NCI-H2196 treated with DMSO at 0.1 percent for 48 hours (cell line): ENCODE results near the gene AIG1.
"Not testable (repeated sequence)": the region's sequence is repeated elsewhere in the genome, so short reads cannot be mapped to it uniquely, and the experiment has no call there.

Experiments
- DNase-seq: peaks from one replicate; lab custom pipeline; 2025; ENCODE audit not compliant: unreplicated experiment; lab: John Stamatoyannopoulos, UW

AIG1 gene

DNA sequence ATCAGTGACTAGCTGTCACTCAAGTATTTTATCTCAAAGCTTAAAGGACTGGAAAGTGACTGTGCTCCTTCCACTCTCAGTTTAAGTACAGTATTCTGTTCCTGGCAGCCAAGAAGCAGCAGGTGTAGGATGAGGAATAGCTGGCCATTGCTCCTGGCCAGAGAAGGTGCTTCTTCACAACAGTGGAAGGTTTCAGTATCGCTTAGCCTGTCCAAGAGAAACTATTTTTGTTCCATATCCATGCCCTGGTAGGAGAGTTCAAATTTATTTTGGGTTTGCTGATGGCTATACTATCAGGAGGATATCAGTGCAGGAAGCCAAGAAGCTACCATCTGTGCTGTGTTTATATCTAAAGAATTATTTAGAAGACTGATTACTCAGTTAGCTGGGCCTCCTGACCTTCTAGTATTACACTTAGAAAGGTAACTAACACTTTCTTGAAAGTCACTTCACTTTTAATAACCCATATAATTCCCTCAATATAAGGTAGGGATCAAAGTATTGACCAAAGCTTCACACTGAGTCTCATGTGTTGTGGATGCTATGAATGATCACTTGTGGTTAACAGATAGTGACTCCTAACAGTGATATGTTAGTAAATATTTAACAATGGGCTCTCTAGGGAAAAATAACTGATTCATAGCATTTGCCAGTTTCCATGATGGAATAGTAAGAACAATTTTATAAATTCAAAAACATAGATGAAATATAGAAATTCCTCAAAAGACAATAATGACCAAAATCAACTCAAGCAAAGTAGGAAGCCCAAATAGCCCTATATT, 99.9 kb downstream of the AIG1 start:
- DNase-seq: no peak

DNA sequence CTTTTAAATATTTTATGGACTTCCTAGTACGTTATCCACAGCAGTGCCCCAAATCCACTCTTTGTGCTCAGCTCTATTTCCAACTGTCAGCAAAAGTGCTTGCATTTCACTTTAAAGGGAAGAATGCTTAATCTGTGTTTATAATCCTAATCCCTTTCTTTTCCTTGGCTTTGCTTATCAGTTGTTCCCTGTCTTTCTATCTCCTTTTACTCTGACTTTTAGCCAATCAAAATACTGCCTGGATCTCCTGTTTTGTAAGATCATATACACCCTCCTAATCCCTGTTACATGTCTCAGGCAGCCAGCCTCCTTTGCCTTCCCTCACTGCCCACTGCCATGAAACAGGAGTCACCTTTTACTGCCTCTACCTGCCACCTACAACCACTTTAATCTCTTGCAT, 102.9 kb downstream of the AIG1 start:
- DNase-seq: no peak

- no peak for DNase-seq
Measured at GRCh38 chr6:143164565-143165105, 103.9 kb downstream of the AIG1 start.

GRCh38 chr6:143165315-143165855, 104.7 kb downstream of the AIG1 start:
- DNase-seq: no peak

- DNase-seq: no peak
Measured at GRCh38 chr6:143166247-143166695, 105.6 kb downstream of the AIG1 start.

GRCh38 chr6:143167224-143167623, 106.5 kb downstream of the AIG1 start:
- DNase-seq: no peak

DNA sequence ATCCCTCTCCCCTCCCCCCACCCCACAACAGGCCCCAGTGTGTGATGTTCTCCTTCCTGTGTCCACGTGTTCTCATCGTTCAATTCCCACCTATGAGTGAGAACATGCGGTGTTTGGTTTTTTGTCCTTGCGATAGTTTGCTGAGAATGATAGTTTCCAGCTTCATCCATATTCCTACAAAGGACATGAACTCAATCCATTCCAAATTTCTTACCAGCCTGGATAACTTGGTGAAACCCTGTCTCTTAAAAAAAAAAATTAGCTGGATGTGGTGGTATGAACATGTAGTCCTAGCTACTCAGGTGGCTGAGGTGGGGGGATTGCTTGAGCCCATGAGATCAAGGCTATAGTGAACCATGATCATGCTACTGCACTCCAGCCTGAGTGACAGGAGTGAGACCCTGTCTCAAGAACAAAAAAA, 107.7 kb downstream of the AIG1 start:
- DNase-seq: not testable (repeated sequence)

DNA sequence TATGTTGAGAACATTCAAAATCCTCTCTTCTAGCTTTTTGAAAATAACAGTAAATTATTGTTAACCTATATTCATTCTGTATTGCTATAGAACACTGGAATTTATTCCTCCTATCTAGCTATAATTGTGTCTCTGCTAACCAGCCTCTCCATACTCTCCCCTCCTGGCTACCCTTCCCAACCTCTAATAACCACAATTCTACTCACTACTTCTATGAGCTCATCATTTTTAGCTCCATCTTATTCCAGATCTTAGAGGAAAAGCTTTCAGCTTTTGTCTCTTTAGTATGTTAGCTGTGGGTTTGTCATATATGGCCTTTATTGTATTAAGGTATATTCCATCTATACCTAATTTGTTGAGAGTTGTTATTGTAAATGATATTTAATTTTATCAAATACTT, 108.8 kb downstream of the AIG1 start:
- no peak for DNase-seq

GRCh38 chr6:143174516-143174915, 113.8 kb downstream of the AIG1 start:
- DNase-seq: no peak

GRCh38 chr6:143174951-143175350, 114.3 kb downstream of the AIG1 start:
- DNase-seq: no peak

DNA sequence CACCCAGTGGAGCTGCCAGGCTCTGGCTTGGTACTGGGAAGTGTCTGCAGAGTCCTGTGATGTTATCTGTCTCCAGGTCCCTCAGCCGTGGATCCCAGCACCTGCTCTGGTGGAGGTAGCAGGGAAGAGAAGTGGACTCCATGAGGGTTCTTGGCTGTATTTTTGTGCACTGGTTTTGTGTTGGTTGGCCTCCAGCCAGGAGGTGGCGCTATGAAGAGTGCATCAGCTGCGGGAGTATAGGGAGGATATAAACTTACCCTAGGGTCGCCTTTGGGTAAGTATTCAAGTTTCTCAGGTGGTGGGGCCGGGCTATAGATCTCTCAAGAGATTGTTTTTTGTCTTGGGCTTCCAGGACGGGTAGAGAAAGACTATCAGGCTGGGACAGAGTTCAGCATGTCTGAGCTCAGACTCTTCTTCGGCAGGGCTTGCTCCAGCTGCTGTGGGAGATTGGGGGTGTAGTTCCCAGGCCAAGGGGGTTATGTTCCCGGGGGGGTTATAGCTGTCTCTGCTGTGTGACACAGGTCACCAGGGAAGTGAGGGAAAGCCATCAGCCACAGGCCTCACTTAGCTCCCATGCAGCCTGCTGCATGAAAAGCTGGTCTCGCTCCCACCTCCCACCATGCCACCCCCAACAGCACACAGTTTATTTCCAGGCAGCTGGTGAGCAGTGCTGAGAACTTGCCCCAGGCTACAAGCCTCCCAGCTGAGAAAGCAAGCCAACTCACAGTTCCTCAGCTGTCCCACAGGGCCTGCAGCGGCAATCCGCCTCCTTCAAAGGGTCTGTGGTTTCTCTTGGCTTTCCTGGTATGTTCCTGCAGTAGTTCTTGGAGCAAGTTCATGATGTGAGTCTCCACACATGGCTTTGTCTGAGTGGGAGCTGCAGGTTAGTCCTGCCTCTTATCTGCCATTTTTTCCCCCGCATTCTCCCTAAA, 115.7 kb downstream of the AIG1 start:
- no peak for DNase-seq

- no peak for DNase-seq
Measured at GRCh38 chr6:143177706-143178105, 117.0 kb downstream of the AIG1 start.

- DNase-seq: no peak
Measured at GRCh38 chr6:143179096-143179495, 118.4 kb downstream of the AIG1 start.

- DNase-seq: no peak
Measured at GRCh38 chr6:143179901-143180612, 119.4 kb downstream of the AIG1 start.

- DNase-seq: no peak
Measured at GRCh38 chr6:143180826-143181225, 120.1 kb downstream of the AIG1 start.

- no peak for DNase-seq
Measured at GRCh38 chr6:143183666-143184065, 123.0 kb downstream of the AIG1 start.

- DNase-seq: no peak
Measured at GRCh38 chr6:143185288-143185687, 124.6 kb downstream of the AIG1 start.

DNA sequence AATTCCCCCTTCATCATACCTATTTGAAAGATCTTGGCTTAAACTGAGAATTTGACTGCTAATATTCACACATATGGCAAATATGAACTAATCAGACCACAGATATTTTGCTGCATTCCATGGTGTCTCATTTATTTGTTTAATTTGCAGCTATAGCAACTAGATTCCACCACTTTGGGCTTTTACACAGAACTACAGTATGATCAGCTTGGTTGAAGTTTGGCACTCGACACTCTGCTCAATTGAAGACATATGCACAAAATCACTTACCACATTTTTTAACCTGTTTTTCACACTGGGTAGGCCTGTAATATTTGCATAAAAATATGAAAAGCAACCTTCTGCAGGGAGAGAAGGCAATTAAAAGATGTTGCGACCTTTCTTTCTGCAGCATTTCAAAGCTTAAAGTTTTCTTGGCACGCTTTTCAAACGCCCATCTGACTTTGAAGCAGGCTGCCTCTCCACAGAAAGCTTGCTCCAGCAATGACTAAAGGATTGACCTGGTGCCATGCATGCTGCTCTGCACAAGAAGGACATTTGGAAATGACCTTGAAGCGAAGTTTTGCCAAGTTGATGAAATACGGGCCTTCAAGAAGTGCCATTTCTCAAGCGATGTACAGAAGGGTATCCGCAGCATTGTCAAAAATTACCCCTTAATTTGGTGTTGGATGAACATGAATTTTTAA, 126.7 kb downstream of the AIG1 start:
- no peak for DNase-seq

- no peak for DNase-seq
Measured at GRCh38 chr6:143188292-143188691, 127.6 kb downstream of the AIG1 start.

- no peak for DNase-seq
Measured at GRCh38 chr6:143191361-143191760, 130.7 kb downstream of the AIG1 start.
